ENCODE results near the gene FAM222B.

GRCh38 chr17:28710861-28711722 lies 131.5 kb downstream of the FAM222B start:
- TF ChIP-seq CTCF (conservative IDR thresholded peaks at IDR 0.05; ENCODE audit: low read length) (no peak), EZH2phosphoT487 (IDR thresholded peaks at IDR 0.05; ENCODE audit: borderline replicate concordance, low read depth, low read length) (no peak)
